Gastrocnemius medialis (tissue), 4 donors: Measurements from ENCODE around the gene FRMD3. TPM values are rescaled to one million over a fixed set of nuclear protein-coding genes. Genes with fewer than 3 reads are reported as not detected.

Experiments used
- ATAC-seq, 2 donors: fragments of 150-250 bp; one replicate each; pipeline ENCODE4 v1.9.1; 2016
- DNase-seq, 2 donors: peaks; one replicate each; pipeline ENCODE4 v3.0.0-alpha.2; 2019
- H3K27ac ChIP-seq, 4 donors: fragments of 200-600 bp; sonication (generic); 1 replicate in 1 of 4; 2 replicates in 3 of 4; pipeline ENCODE4 v1.5.1; 2016 to 2018; ENCODE audit warnings: mild to moderate bottlenecking in 2 of 4, moderate library complexity in 1 of 4
- H3K27me3 ChIP-seq, 3 donors: fragments of 200-600 bp; sonication (generic) in 2 of 3; 1 replicate in 1 of 3; 2 replicates in 2 of 3; pipeline versions ENCODE4 v1.5.1 to v1.6.0; 2016 to 2019; ENCODE audit warnings: mild to moderate bottlenecking in 1 of 3, moderate library complexity in 1 of 3
- H3K36me3 ChIP-seq, 2 donors: fragments of 200-600 bp; sonication (generic) in 1 of 2; one replicate each; pipeline ENCODE4 v1.5.1; 2017 to 2018
- H3K4me1 ChIP-seq, 2 donors: fragments of 200-600 bp; sonication (generic) in 1 of 2; one replicate each; pipeline ENCODE4 v1.5.1; 2016 to 2017; ENCODE audit warnings: mild to moderate bottlenecking in 2 of 2
- H3K4me3 ChIP-seq, 4 donors: fragments of 200-600 bp; sonication (generic) in 3 of 4; 1 replicate in 1 of 4; 2 replicates in 3 of 4; pipeline ENCODE4 v1.5.1; 2016 to 2019; ENCODE audit warnings: mild to moderate bottlenecking in 2 of 4
- H3K9me3 ChIP-seq, 3 donors: fragments of 200-600 bp; sonication (generic) in 2 of 3; 1 replicate in 1 of 3; 2 replicates in 2 of 3; pipeline ENCODE4 v1.5.1; 2016 to 2019
- POLR2A ChIP-seq, 2 donors: fragments of 450-650 bp; IDR thresholded peaks; one replicate each; pipeline ENCODE4 v1.6.1; 2017; ENCODE audit warnings: antibody characterized with exemption in 2 of 2, mild to moderate bottlenecking in 2 of 2, moderate library complexity in 2 of 2
- in situ Hi-C, 4 donors: fragments of 200-750 bp; cut with MboI; loops; one replicate each; pipeline versions ENCODE4 v1.15.0 to v1.8.0; 2017; ENCODE audit warnings: low sequenced_read_pairs in 4 of 4
- intact Hi-C: fragments of 100-400 bp; cut with DNase I; formaldehyde crosslinking; loops from one replicate; pipeline ENCODE4 v1.15.1; 2023; ENCODE audit warnings: low total_unique reads
- total RNA-seq, 4 donors: library from RNA; depleted of rRNA; stranded (reverse); fragments of >200 nt; gene quantifications; one replicate each; pipeline versions ENCODE4 v1.1.0 to v1.2.3, GENCODE V29; 2016
- TF ChIP-seq, protein P1 (sequence below), 5 experiments: fragments of 450-650 bp in 3 of 5; fragments of 200-600 bp in 2 of 5; sonication (generic) in 2 of 5; IDR thresholded peaks in 4 of 5; conservative IDR thresholded peaks in 1 of 5; 1 replicate in 4 of 5; 2 replicates in 1 of 5; pipeline ENCODE4 v1.5.1; 2016 to 2019; ENCODE audit warnings: antibody characterized with exemption in 5 of 5, mild to moderate bottlenecking in 3 of 5, moderate library complexity in 3 of 5

Gene FRMD3
- total RNA-seq, 4 donors from 2014 or later: 62.3 to 120 (median 94.6) TPM

DNA sequence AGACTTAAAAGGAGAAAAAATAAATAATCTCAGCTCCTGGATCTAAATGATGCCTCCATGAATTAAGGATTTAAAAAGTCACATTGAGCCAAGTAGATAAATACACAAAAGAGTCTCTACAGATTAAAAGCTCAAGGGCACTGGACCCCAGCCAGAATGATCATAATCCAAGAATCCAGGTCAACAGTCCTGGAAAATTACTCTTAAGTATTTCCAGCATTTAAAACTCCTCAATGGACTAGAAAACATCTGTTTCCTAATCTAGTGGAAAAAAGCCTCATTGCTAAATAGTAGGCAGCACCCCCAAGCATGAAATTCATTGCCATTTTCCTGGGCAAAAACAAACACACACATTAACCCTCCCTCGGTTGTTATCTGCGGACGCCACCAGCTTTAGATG lies 96.8 kb downstream of the FRMD3 start:
- H3K27ac ChIP-seq: peak overlapping the region in 3 of 4 donors; percentile 37 to 48 (median 43)

DNA sequence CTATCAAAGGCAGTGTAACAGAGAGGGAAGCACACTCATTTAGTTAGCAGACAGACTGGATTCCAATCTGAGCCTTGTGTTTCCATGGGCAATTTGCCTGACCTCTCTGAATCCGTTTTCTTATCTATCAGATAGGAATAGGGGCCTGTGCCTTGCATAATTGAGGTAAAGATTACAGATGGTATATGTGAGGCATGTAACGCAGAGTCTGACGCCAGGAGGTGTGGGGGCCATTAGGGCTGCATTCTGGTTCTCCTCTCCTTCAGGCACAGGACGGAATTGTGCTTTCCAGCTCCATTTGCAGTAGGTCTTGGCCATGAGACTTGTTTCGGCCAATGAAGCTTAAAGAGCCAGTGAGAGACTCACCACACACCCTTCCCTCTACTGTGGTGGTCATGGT lies 97.6 kb downstream of the FRMD3 start:
- TF ChIP-seq, protein P1, sequence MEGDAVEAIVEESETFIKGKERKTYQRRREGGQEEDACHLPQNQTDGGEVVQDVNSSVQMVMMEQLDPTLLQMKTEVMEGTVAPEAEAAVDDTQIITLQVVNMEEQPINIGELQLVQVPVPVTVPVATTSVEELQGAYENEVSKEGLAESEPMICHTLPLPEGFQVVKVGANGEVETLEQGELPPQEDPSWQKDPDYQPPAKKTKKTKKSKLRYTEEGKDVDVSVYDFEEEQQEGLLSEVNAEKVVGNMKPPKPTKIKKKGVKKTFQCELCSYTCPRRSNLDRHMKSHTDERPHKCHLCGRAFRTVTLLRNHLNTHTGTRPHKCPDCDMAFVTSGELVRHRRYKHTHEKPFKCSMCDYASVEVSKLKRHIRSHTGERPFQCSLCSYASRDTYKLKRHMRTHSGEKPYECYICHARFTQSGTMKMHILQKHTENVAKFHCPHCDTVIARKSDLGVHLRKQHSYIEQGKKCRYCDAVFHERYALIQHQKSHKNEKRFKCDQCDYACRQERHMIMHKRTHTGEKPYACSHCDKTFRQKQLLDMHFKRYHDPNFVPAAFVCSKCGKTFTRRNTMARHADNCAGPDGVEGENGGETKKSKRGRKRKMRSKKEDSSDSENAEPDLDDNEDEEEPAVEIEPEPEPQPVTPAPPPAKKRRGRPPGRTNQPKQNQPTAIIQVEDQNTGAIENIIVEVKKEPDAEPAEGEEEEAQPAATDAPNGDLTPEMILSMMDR (IDR thresholded peaks at IDR 0.05 in 4 of 5, conservative IDR thresholded peaks at IDR 0.05 in 1 of 5): no peak
- TF ChIP-seq POLR2A (IDR thresholded peaks at IDR 0.05): no peak
- in situ Hi-C loops: no loop called here
- Histone ChIP-seq H3K27ac (no peak overlapping the region), H3K4me3 (no peak overlapping the region), H3K4me1 (peaks cover 4 to 5% of the 10 kb centered on the region in 2 donors), H3K9me3 (no peaks in the 10 kb centered on the region), H3K36me3 (no peaks in the 10 kb centered on the region), H3K27me3 (no peaks in the 10 kb centered on the region)
- intact Hi-C loops: no loop called here
- DNase-seq (no peak), ATAC-seq (no peak)

More for the DNA sequence above, 96.8 kb downstream of the FRMD3 start:
- no peaks in the 10 kb centered on the region for H3K36me3 ChIP-seq
- peak; percentile 36 to 53 for ATAC-seq
- no peaks in the 10 kb centered on the region for H3K27me3 ChIP-seq
- H3K9me3 ChIP-seq: no peaks in the 10 kb centered on the region
- TF ChIP-seq, protein P1 (IDR thresholded peaks at IDR 0.05 in 4 of 5, conservative IDR thresholded peaks at IDR 0.05 in 1 of 5): no peak
- no peak for TF ChIP-seq POLR2A (IDR thresholded peaks at IDR 0.05)
- no peak overlapping the region for H3K4me3 ChIP-seq
- no peak for DNase-seq
- intact Hi-C loops (no loop called here), in situ Hi-C loops (no loop called here)
- peaks cover under 1 to 4% of the 10 kb centered on the region in 2 donors for H3K4me1 ChIP-seq

DNA sequence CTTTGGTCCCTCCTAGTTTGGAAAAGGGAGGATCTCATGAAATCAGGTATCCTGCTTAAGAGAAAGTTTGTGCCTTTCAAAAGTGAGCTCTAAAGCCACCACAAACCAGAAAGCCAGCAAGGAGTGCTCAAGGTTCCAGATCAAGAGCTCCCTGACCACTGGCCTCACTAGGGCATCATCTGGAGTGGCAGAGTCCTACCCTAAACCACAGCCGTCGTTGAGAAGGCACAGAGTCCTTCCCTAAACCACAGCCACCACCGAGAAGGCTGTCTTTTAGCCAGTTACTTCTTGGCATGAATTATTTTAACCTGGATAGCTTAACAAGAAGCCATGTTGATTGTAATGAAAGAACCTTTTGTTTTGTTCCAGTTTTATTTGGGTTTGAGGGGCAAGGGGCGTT lies 102.9 kb downstream of the FRMD3 start:
- in situ Hi-C loops (no loop called here), intact Hi-C loops (no loop called here)
- peaks cover 26 to 38% of the 10 kb centered on the region in 2 donors for H3K4me1 ChIP-seq
- no peaks in the 10 kb centered on the region for H3K9me3 ChIP-seq
- no peaks in the 10 kb centered on the region for H3K36me3 ChIP-seq
- DNase-seq (no peak), ATAC-seq (no peak)
- no peaks in the 10 kb centered on the region for H3K27me3 ChIP-seq
- H3K27ac ChIP-seq: no peak overlapping the region
- no peak overlapping the region for H3K4me3 ChIP-seq
- TF ChIP-seq, protein P1 (IDR thresholded peaks at IDR 0.05 in 4 of 5, conservative IDR thresholded peaks at IDR 0.05 in 1 of 5): no peak
- TF ChIP-seq POLR2A (IDR thresholded peaks at IDR 0.05): no peak

DNA sequence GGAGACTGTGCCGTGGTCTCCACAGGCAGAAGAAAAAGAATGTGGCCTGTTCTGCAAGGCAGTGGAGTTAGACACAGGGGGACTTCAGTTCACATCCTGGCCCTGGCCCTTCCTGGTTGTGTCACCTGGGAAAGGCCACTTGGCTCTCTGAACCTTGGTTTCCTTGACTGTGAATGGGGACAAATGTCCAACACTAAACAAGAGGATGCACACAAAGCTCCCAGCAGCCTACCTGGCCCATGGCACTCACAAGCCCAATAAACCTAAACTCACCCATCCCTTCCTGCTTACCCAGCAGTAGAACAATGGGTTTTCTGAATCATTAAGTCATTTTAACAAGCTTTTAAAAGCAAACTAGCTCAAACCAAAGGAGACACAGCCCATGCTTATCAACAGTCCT lies 103.9 kb downstream of the FRMD3 start:
- no peaks in the 10 kb centered on the region for H3K9me3 ChIP-seq
- H3K27me3 ChIP-seq: no peaks in the 10 kb centered on the region
- intact Hi-C loops (loop anchor here (5.0 kb wide), 1 partner anchor 43 kb away; no protein-coding TSS in a partner anchor), in situ Hi-C loops (no loop called here)
- no peaks in the 10 kb centered on the region for H3K36me3 ChIP-seq
- ATAC-seq: no peak
- TF ChIP-seq, protein P1 (IDR thresholded peaks at IDR 0.05 in 4 of 5, conservative IDR thresholded peaks at IDR 0.05 in 1 of 5): no peak
- TF ChIP-seq POLR2A (IDR thresholded peaks at IDR 0.05): no peak
- no peak overlapping the region for H3K4me3 ChIP-seq
- H3K4me1 ChIP-seq: peaks cover 28 to 38% of the 10 kb centered on the region in 2 donors
- no peak overlapping the region for H3K27ac ChIP-seq
- DNase-seq: no peak

DNA sequence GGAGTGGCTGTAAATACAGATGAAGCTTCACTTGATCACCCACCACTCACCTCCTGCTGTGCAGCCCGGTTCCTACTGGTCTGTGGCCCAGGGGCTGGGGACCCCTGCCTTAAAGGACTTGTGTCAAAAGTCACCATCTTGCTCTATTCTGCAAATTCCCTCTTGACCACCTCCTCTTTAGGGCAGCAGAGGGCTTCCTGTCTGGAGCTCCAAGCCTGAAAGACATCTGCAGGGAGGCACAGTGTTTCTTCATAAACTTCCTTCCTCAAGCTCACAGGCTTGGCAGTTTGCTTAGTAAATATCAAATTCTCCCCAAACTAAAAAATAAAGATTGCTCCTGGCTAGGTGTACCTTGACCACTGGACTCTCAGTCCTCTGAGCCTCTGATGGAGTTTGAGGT lies 104.4 kb downstream of the FRMD3 start:
- H3K9me3 ChIP-seq: no peaks in the 10 kb centered on the region

More for the DNA sequence above, 104.4 kb downstream of the FRMD3 start:
- Histone ChIP-seq H3K4me3 (no peak overlapping the region), H3K36me3 (no peaks in the 10 kb centered on the region), H3K27ac (peak overlapping the region in 1 of 4 donors; percentile 3), H3K4me1 (peaks cover 28 to 38% of the 10 kb centered on the region in 2 donors), H3K27me3 (no peaks in the 10 kb centered on the region)
- TF ChIP-seq, protein P1 (IDR thresholded peaks at IDR 0.05 in 4 of 5, conservative IDR thresholded peaks at IDR 0.05 in 1 of 5): no peak
- no peak for TF ChIP-seq POLR2A (IDR thresholded peaks at IDR 0.05)
- intact Hi-C loops (loop anchor here (5.0 kb wide), 1 partner anchor 43 kb away; no protein-coding TSS in a partner anchor), in situ Hi-C loops (no loop called here)
- ATAC-seq (no peak), DNase-seq (no peak)
